GM18909 (cell line): ENCODE data around the gene NID1.
"Not testable (repeated sequence)": the region's sequence is repeated elsewhere in the genome, so short reads cannot be mapped to it uniquely, and the experiment has no call there.

Experiments
- ATAC-seq: cut with Tn5 transposase; IDR thresholded peaks from one replicate; pipeline ENCODE4 v1.9.1; 2021; ENCODE audit warnings: mild to moderate bottlenecking; ENCODE audit not compliant: unreplicated experiment, poor library complexity

Gene NID1

DNA sequence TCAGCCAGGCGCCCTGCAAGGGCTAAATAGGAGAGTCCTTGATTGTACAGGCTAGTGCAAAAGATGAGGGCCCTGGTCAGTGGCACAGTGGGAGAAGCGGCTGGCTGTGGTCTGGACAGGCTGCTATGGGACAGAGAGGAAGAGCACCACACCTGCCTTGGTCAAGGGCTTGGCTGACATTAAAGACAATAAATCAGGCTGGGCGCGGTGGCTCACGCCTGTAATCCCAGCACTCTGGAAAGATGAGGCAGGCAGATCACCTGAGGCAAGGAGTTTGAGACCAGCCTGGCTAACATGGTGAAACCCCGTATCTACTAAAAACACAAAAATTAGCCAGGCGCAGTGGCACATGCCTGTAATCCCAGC is 62.9 kb downstream of the NID1 start:
- ATAC-seq, result no peak

- no peak for ATAC-seq
Measured at GRCh38 chr1:236000781-236001180, 64.1 kb downstream of the NID1 start.

DNA sequence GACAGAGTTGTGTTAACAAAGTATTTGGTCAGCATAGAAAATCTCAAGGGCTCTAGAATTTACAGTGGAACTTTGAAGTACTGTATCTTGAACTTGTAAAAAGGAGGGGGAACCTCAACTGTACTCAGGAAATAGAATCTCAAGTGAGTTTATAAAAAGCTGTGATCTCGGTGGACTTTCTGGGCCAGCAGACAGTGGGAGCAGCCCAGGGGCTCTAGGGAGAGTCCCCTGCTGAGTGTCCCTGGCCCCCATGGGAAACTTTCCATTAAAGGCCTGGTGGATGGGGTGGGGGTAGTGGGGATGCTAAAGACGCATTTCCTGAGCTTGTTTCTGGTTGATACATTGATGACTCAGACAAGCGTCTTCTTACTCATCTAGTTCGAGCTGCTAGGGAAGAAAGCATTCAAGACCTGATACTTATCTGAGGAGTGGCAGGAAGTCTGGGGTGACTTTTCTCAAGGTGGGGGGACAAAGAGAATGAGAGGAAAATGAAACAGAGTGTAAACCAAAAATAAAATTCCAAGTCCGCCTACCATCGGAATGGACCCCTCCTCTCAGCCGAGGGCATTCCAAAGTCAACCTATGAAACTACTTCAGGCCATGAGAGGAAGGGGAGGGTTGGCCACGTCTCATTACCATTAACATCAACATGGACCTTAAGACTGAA is 65.5 kb downstream of the NID1 start:
- peak; percentile 85 for ATAC-seq

DNA sequence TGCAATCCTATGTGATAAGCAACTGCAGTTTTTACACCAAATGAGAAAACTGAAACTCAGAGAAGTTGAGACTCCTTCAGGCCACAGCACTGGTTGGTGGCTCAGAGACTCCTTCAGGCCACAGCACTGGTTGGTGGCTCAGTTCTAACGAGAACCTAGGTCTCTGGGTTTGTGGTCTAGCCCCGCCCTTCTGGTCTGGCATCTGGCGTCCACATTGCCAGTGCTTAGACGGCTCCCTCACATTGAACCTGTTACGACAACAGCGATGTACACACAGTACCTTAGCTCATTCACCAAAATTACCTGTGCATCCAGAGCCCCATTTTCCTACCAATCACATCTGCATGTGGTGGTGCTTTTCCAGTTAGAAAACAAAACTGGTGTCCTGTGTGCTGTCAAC is 66.1 kb downstream of the NID1 start:
- ATAC-seq, result peak; percentile 39

DNA sequence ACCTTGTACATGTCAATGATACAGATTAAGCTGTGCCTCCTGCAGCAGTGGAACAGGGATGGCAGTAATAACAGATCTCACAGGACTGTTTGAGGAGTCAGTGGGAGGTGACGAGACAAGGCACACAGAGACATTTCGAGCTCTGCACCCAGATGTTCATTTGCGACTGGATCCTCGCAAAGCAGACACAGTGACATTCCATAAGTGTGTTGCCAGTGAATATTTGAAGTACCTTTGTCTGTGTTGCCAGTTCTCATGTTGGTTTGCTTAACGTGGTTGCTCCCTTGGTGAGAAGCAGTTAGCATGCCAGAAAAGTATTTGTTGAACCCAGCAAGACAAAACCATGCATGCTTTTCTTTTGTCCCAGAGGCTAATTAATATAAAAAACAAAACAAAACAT is 67.0 kb downstream of the NID1 start:
- no peak for ATAC-seq

GRCh38 chr1:235997049-235997448 is 67.8 kb downstream of the NID1 start:
- ATAC-seq, result no peak

DNA sequence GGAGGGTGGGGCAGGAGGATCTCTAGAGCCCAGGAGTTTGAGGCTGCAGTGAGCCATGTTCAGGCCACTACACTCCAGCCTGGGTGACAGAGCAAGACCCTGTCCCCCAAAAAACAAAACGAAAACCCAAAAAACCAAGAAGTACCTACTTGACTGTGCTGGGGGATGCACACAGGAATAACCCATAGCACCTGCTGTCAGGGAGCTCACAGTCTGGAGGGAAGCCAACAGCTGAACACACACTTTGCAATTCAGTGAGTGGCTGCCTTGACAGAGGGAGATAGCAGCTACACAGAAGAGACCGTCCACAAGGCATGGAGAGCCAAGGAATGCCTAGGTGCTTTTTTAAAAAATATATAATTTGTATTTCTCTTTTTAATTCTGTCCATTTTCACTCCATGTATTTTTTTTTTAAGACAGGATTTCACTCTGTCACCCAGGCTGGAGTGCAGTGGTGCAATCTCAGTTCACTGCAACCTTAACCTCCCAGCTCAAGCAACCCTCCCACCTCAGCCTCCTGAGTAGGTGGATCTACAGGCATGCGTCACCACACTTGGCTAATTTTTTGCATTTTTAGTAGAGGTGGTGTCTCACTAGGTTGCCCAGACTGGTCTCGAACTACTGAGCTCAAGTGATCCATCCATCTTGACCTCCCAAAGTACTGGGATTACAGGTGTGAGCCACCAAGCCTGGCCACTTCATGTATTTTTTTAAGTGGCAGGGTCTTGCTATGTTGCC is 68.7 kb downstream of the NID1 start:
- no peak for ATAC-seq

DNA sequence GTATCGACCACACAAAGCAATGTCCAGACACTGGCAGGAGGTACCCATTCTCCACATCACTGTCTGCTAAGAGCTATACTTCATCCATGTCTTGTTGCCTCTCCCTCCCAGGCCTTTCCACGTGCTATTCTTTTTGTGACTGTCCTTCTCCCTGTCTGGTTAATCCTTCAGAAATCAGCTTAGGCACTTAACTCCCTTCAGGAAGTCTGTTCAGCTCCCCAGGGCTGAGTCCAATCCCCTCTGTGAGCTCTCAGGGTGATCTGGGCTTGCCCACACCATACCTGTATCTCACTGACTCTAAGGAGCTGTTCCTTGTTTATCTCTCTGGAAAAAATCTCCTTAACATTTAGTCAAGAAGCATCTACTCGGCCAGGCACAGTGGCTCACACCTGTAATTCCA is 69.4 kb downstream of the NID1 start:
- no peak for ATAC-seq

DNA sequence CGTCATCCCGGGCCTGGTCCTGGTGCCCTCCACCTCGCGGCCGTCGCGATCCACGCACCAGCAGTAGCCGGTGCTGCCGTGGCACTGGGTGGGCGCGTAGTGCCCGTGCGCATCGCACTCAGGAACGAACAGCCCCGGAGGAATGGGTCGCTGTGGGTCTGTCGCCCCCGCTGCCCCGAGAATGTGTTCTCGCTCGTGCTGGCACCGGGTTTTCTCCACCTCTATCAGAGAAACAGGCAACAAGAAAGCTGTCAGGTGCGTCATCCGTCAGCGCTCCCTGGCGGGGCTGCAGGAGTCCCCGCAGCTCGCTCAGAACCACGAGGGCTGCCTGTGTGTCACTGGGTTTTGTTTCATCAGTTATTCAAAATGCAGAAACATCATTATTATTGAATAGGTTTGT is 71.2 kb downstream of the NID1 start:
- no peak for ATAC-seq

- no peak for ATAC-seq
Measured at GRCh38 chr1:235992868-235993267, 72.0 kb downstream of the NID1 start.

GRCh38 chr1:235992346-235992745 is 72.5 kb downstream of the NID1 start:
- ATAC-seq, result no peak

DNA sequence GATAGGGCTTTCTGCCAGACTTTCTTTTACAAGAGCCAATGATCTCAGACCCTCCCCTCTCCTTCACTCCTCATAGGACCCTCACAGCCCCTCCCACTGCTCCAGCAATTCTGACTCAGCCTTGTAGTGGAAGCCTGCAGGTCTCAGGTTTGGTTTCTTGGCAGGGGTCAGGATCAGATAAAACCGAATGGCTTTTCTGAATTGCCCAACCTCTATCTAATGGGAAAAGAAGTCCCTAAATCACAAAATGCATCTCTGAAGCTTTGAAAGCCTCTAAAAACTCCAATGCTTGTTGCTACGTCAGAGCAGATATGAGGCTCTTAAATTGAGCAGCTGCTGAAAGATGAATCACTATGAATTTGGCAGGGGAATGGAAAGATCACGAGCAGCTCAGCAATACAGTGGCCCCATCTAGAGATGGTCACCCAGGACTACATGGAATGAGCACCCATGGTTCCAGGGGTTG is 74.5 kb downstream of the NID1 start:
- no peak for ATAC-seq

- no peak for ATAC-seq
Measured at GRCh38 chr1:235989105-235989504, 75.8 kb downstream of the NID1 start.

- ATAC-seq, result peak; percentile 87
Measured at GRCh38 chr1:235986869-235987268, 78.0 kb downstream of the NID1 start.

GRCh38 chr1:235984041-235984825 is 80.7 kb downstream of the NID1 start:
- ATAC-seq, result no peak

DNA sequence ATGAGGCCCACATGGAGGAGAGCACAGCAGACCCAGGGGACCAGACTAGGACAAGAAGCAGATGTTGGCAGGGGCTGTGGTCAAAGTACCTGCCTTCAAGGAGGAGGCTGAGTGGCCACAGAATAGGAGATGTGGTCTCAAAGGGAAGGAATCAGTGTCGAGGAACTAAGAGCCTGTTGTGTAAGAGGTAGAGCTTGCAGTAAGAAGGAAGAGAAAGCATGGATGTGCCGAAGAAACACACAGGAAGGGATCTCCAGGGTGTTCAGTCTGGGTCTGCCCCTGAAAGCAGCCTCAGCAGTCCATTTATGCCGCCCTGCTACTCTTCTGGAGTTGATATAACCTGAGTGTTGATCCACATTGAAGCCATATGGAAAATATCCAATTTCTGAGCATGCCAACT is 83.9 kb downstream of the NID1 start:
- ATAC-seq, result no peak

- no peak for ATAC-seq
Measured at GRCh38 chr1:235979716-235980333, 85.1 kb downstream of the NID1 start.

DNA sequence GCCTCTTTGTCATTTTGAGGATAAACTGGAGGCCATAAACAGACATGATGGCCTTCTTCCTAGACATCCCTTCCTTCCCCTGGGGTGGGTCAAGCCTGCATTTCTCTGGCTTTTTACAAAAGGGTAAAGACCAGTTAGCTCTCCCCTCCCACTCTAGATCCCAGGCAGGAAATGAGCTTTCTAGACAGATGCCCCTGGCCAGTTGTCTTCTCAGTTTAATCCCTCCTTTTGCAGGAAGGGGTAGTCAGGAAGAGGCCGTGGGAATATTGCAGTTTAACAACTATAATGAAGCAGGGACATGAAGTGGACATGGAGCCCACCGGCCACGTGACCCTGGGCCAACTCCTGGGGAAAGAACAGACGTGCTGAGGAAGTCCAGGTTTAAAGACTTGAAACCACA is 85.7 kb downstream of the NID1 start:
- no peak for ATAC-seq

DNA sequence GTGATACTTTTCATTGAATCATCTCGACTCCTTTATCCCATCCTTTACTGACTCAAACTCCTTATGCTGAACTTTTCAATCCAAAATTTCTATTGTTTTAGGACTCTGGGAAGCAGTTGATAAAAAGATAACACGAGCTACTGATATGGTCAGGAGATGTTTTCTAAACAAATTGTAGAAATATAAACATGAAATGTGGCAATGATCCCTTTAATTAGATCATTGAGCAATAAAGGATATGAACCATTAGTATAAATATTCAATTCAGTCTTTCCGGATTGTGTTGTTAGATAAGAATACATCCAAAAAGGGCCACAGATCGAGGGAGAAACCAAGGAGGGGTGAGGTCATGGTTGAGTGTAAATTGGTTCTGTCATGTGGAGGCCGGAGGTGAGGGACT is 88.4 kb downstream of the NID1 start:
- no peak for ATAC-seq

GRCh38 chr1:235974616-235975015 is 90.3 kb downstream of the NID1 start:
- no peak for ATAC-seq

DNA sequence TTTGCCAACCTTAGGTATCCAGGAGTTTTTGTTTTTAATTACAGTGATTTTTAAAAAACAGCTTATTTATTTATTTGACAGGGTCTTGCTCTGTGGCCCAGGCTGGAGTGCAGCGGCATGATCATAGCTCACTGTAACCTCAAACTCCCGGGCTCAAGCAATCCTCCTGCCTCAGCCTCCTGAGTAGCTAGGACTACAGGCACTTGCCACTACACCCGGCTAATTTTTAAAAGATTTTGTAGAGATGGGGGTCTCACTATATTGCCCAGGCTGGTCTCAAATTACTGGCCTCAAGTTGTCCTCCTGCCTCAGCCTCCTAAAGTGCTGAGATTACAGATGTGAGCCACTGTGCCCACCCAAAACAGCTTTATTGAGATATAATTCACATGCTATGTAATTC is 92.2 kb downstream of the NID1 start:
- not testable (repeated sequence) for ATAC-seq
